GM10248 (cell line): ENCODE results near the gene SHB.
"Not testable (repeated sequence)": the region's sequence is repeated elsewhere in the genome, so short reads cannot be mapped to it uniquely, and the experiment has no call there.

ENCODE experiments used
- CTCF ChIA-PET: fragments of 300-600 bp; sonication (Branson Sonifier 250); formaldehyde crosslinking; extraction: SDS; loops from one replicate; lab custom pipeline; 2021; ENCODE audit warnings: antibody characterized with exemption; lab: Yijun Ruan, JAX
- POLR2A ChIA-PET: fragments of 350-650 bp; sonication (Branson Sonifier 250); formaldehyde crosslinking; extraction: SDS; loops from one replicate; lab custom pipeline; 2020; ENCODE audit warnings: antibody characterized with exemption; lab: Yijun Ruan, JAX
- DNase-seq: peaks from one replicate; pipeline ENCODE4 v3.0.0; 2012; ENCODE audit errors: extremely low spot score
- CTCF ChIP-seq: IDR thresholded peaks from 2 replicates; pipeline ENCODE4 v1.5.1; 2012; ENCODE audit warnings: mild to moderate bottlenecking, low read depth; ENCODE audit errors: extremely low read depth, missing control alignments, control extremely low read depth

SHB gene

DNA sequence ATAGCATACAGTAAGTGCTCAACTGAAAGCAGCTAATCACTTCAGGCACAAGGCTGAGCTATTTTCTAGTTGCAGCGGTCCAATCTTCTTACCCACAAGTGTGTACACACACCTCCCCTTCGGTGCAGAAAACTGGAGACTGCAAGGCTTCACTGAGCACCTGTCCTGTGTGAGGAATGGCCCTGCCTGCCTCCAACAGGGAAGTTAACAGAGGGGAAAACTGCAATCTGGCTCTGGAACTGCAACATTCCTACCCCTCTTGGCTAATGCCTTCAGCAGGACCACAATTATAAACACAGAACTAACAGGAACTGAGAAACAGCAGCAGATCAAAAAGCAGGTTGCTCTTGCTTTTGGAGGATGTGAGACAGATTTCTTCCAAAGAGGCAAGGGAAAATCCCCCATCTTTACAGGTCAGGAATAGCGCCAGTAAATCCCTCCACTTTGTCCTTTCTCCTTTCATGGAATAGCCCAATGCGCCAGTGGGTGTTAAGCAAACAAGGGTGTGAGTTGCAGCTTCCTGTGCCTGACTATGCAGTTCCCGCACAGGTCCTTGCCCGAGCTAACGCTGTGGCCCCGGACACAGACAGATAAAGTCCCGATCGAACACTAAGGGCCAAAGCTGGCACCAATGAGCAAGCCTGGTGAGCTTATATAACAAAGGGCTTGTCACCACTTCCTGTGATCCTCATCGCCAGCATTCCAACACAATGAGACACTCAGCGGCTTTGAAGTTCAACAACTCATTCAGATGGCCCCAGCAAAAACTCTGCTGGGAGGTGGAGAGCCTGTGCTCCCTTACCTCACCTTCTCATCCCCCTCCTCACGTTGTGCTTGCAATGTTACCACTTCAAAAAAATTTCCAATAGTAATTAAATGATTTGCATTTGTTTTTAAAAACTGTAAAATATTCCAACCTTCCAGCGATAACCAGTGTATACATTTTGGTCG is 21.5 kb downstream of the SHB start:
- no peak for DNase-seq
- ChIA-PET POLR2A (no interaction called here), CTCF (interaction anchor here (1.1 kb wide), 1 partner anchor 40 kb away, joined by 3 read pairs; no protein-coding TSS in a partner anchor)
- TF ChIP-seq CTCF, result no peak

DNA sequence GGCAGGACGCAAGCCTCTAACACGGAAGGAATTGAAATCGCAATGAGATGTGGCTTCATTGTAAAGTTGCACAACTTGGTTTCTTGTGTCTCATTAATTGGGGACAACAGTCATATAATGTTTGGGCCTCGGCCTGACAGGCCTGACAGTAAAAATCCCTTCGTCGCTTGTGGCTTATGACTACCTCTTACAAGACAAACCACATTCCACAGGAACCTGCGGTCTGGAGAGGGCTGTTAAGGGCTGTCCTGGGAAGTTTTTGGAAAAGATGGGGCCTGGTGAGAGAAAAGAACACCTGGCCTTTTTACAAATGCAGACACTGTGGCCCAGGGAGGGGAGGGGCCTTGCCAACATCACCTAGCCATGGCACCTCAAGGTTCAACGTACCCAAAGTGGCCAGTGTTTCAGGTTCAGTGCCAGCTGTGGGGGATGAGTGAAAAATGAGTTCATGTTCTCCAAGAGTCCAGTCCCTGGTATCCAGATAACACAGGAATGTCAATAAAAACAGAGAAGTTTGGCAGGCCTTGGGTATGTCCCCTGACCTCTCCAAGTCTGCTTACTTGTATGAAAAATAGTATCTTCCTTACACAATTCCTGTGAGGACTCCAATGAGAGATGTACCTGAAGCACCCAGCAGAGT is 22.2 kb downstream of the SHB start:
- CTCF ChIA-PET, result no interaction called here
- POLR2A ChIA-PET, result no interaction called here
- TF ChIP-seq CTCF, result no peak
- no peak for DNase-seq

DNA sequence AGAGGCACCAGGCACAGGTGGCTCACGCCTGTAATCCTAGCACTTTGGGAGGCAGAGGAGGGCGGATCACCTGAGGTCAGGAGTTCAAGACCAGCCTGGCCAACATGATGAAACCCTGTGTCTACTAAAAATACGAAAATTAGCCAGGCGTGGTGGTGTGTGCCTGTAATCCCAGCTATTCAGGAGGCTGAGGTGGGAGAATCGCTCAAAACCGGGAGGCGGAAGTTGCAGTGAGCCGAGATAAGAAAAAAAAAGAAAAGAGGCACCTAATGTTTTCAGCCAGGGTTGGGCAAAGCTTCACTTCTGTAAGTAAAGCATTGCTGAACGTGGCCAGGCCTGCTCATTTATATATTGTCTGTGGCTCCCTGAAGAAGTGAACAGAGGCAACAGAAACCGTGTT is 23.1 kb downstream of the SHB start:
- DNase-seq, POLR2A ChIA-PET, CTCF ChIA-PET: not testable (repeated sequence)

DNA sequence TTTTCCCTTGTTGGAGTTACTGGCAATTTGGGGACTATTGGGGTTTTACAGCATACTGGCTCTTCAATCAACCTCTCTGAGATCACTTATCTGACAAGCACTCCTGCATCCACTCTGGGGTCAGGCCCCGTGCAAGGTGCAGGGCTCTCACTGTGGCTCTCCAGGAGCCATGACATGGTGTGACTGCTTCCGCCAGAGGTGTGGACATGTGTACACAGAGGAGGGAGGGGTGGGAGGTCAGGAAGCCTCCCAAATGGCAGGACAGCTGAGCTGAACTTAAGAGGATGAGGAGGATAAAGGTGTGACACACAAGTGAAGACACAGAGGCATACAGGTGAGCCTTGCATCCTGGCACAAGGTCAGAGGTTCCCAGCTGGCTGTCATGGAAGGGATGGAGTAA is 24.3 kb downstream of the SHB start:
- no peak for TF ChIP-seq CTCF
- CTCF ChIA-PET, result interaction anchor here (0.7 to 1.5 kb wide), 4 partner anchors 9 to 45 kb away, joined by 3 to 4 read pairs (median 3); no protein-coding TSS in a partner anchor
- POLR2A ChIA-PET, result no interaction called here
- DNase-seq, result no peak

GRCh38 chr9:38043931-38044623 is 24.9 kb downstream of the SHB start:
- ChIA-PET CTCF (interaction anchor here (0.9 to 1.5 kb wide), 3 partner anchors 10 to 44 kb away, joined by 3 to 4 read pairs (median 3); no protein-coding TSS in a partner anchor), POLR2A (no interaction called here)
- TF ChIP-seq CTCF, result no peak
- no peak for DNase-seq

DNA sequence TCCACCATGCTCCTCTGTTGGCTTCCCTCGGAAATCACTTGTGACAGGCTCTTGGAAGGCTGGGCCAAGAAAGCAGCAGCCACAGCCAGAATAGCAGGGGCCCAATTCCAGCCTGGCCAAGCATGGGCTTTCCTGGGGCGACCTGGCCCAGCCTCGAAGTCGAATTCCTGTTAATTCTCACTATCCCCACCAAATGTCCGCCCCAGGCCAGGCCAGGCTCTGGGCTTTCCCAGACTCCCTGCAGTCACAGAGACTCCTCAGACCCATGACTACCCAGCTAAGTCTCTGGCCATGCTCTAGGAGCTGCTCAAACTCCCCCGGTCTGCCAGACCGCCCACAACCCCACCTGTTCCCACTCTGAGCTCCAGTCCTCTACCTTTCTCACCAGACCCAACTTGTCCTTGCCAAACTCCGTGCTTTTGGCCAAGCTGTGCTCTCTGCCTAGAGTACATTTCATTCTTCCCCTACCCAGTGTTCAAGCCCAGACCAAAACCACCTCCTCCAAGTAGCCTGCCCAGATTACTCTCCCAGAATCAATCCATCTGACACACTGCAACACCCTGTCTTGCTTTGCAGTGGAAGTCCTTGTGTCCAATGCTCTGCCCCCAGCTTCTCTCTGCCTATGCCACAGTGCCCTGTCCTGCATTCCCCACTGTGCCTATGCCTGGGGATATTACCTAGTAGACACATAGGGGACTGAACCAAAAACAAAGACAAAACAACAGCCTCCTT is 26.2 kb downstream of the SHB start:
- ChIA-PET POLR2A (no interaction called here), CTCF (interaction anchor here (1.1 to 2.0 kb wide), 3 partner anchors 12 to 129 kb away, joined by 3 to 6 read pairs (median 4); no protein-coding TSS in a partner anchor)
- TF ChIP-seq CTCF, result no peak
- DNase-seq, result no peak
